Fibroblast of the conjunctiva (primary cell): Measurements from ENCODE around the gene COL8A2.

Experiments
- DNase-seq: peaks from one replicate; pipeline ENCODE4 v3.0.0-alpha.2; 2010; ENCODE audit warnings: low read depth

Gene COL8A2

GRCh38 chr1:36089393-36090121 is 35.5 kb downstream of the COL8A2 start:
- DNase-seq, result no peak

GRCh38 chr1:36088577-36089392 is 36.2 kb downstream of the COL8A2 start, which contains the start of gene ADPRS:
Gene ADPRS (plus strand): TSS chr1:36088892. CDS start chr1:36088905, 13 bp downstream.
- peak; percentile 69 for DNase-seq

- DNase-seq, result no peak
These were observed 36.8 kb downstream of the COL8A2 start for GRCh38 chr1:36088265-36088576.

DNA sequence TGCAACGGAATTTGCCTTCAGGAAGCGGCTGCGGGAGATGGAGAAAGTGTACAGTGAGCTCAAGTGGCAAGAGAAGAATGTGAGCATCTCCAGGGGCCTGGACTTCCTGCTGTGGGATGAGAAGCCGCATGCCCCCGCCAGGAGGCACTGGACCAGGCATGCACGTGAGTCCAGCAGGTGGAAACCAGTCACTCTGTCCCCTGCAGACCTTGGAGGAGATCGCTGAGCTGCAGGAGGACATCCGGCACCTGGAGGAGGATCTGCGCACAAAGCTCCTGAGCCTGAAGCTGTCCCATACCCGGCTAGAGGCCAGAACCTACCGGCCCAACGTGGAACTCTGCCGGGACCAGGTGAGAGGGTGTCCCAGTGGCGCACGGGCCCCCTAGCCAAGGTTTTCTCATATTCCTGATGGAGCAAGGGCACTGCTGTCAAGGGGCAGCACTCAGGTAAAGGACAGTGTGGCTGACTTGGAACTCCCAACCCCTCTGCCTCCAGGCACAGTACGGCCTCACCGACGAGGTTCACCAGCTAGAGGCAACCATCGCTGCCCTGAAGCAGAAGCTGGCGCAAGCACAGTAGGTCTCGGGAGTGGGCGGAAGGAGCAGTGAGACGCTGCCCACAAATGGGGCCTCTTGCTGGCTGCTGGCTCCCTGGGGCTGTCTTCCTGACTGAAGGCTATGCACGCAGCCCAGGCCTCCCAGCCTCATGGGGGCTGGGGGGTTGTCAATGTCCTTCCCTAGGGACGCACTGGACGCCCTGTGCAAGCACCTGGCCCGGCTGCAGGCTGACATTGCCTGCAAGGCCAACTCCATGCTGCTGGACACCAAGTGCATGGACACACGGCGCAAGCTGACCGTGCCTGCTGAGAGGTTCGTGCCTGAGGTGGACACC is 37.5 kb downstream of the COL8A2 start:
- no peak for DNase-seq

GRCh38 chr1:36086529-36087232 is 38.3 kb downstream of the COL8A2 start:
- DNase-seq, result no peak

GRCh38 chr1:36085686-36086526 is 39.1 kb downstream of the COL8A2 start:
- no peak for DNase-seq

DNA sequence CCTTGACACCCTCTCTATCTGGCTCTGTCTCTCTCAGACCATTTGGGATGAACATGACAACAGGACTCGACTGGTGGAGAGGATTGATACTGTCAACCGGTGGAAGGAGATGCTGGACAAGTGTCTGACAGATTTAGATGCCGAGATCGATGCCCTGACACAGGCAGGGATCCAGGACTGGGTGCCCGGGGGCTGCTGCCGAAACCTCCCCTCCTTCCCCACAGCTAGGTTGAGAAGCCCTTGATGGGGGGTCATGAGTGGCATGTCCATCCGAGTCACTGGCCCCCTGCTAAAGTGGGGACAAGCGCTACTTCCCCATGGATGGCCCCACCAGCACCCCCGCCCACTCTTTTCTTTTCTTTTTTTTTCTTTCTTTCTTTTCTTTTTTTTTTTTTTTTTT is 39.9 kb downstream of the COL8A2 start:
- no peak for DNase-seq

GRCh38 chr1:36084497-36085115 is 40.4 kb downstream of the COL8A2 start:
- DNase-seq, result no peak

DNA sequence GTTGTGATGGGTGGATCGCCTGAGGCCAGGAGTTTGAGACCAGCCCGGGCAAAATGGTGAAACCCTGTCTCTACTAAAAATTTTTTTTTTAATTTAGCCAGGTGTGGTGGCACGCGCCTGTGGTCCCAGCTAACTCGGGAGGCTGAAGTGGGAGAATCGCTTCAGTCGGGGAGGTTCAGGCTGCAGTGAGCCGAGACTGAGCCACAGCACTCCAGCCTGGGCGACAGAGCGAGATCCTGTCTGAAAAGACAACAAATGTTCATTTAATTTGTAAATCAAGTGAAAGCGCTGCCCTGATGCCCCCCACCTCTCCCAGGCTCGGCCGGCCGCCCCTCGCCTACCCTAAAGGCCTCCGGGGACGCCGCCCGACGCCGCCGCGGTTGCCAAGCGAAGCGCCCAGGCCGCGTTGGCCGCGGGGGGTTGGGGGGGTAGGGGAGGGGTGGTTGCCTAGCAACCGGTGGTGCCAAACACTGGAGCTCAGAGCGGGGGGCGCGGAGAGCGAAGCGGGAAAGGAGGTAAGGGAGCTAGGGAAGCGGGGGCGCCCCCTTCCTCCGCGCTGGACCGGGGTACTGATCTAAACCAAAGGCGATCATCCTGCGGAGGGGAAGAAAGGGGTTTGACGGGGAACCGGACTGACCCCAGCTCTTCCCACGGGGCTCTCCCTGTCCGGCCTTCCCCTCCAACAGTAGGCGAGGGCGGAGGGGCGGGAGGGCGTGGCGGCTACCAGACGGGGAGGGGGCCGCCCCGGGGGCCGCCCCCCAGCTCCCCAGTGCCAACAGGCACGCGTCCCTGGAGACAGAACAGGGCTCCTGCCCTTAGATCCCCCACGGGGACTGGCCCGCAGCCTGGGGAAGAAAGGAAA is 41.2 kb downstream of the COL8A2 start, which contains the start of gene TEKT2:
Gene TEKT2, plus strand, starts transcription at position 460 of the 862 bp plus-strand sequence. CDS start 828 bp downstream, outside the sequence.
- DNase-seq, result no peak

GRCh38 chr1:36083219-36083618 is 41.8 kb downstream of the COL8A2 start:
- DNase-seq, result no peak

GRCh38 chr1:36081926-36082485 is 43.0 kb downstream of the COL8A2 start:
- DNase-seq, result no peak

GRCh38 chr1:36080801-36081200 is 44.2 kb downstream of the COL8A2 start:
- DNase-seq, result no peak

DNA sequence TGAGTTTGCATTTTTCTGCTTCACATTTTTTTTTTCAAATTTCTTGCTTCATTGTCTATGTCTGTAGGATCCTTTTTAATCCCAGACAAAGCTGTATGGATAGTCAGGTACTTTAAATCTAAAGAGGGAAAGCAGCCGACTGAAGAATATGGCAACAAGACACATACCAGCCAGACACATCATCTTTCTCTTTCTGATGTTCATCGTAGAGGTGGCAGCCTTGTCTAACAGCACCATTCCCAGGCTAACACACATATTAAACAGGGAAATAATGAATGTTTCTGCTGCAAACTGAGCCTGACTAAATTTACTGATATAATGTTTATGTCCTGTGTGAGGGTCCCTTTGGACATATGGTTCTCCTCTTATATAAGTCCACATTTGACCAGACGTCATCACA is 44.8 kb downstream of the COL8A2 start:
- DNase-seq, result no peak

- DNase-seq, result no peak
These were observed 47.9 kb downstream of the COL8A2 start for GRCh38 chr1:36076979-36077573.

GRCh38 chr1:36070349-36070748 is 54.7 kb downstream of the COL8A2 start:
- no peak for DNase-seq

- no peak for DNase-seq
These were observed 56.2 kb downstream of the COL8A2 start for GRCh38 chr1:36068866-36069265.

GRCh38 chr1:36067871-36068270 is 57.2 kb downstream of the COL8A2 start:
- DNase-seq, result no peak

DNA sequence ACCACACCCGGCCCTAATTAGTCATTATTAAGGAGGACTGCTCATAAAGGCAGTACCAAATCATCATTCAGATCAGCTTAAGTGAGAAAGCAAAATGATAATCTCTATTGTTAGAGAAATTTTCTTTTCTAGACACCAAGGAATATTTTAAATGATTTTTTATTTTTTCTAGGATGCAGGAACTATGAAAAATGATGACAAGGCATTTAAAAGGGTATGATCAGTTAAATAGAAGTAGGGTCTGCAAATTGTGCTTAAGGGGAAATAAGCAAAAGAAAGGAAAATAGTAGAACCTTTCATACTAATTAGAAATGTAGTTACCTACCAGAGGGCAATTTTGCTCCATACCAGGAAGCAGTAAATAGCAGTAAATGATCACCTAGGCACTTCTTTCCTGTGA is 62.7 kb downstream of the COL8A2 start:
- DNase-seq, result no peak

DNA sequence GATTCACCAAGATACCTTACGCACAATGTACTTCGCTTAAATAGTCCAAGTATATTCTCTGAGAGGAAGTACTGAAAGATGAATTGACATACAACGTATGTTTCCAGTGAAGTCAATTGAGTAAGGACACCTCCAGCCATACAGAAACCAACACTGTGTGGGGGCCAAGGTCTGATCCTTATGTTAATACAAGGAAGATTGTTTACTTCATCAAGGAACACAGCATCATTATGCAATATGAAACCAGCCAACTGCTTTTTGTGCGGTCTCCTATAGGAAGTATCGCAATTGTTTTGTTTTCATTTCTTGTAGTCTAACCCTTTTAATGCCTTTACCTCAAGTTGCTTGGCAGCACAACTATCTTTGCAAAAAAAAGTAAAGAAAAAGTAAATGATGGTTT is 69.3 kb downstream of the COL8A2 start:
- DNase-seq, result no peak
